ENCODE measurements around the gene PODNL1. TPM values are rescaled to one million over a fixed set of nuclear protein-coding genes. Genes with fewer than 3 reads are reported as not detected.

PODNL1 gene
- polyA plus RNA-seq, 1 experiment, result 2.8 TPM

DNA sequence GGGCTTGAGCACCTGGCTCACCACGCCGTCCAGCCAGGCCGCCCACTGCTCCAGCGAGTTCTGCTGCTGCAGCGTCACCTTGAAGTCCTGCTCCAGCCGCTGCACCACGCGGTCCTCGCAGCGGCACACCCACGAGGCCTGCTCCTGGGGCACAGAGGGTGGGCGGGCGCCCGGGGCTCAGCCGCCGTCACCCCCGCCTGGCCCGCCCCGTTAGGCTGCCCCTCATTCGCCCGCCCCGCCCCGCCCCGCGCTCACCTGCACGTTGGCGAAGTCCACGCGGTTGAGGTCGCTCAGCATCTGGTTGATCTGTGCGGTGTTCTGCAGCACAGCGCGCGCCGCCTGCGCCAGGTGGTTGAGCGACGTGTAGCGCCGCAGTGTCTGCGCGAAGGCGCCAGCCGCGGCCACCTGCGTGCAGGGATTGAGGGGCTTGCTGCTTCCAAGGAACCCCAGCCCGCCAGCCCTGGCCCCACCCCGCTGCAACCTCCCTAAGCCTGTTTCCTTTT lies 25.4 kb upstream of the PODNL1 start:
- no peak overlapping the region for H3K27ac ChIP-seq (ENCODE audit: low read depth, low read length)

DNA sequence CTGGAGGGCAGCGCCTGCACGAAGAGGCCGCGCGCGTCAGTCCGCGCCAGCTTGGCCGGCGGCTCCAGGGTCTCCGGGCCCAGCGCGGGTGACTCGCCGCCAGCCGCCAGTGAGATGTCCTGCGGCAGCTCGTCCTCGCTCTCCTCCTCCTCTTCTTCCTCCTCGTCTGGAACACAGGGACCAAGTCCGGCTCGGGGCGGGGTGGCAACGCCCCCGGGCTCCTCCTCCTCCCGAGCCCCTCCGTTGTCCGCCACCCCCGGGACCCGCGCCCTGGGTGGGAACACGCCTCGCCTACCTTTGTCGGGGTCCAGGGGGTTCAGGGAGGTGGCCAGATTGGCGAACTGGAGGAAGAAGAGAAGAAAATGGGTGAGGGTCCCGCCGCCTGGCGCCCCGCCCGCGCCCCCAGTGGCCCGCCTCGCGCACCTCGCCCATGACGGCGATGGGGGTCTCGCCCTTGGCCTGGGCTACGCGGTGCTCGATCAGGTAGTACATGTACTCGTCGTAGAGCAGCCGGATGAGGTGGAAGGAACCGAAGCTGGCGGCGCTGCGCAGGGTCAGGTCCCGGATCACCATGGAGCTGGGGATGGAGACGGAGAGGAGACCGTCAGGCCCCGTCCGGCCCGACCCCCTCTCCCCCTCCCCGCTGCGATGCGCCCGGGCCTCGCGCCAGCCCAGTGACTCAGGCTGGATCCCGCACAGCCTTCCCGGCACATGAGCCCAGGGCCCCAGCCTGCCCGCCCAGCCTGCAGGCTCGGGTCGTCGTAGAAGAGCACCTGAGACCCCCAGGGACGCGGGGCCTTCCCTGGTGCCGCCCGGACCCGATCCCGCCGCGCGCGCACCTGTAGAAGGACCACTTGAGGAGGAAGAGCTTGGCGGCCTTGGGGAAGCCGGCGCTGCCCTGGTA lies 24.7 kb upstream of the PODNL1 start:
- peak overlapping the region; percentile 7; the same call in 1 of the 2 replicates for H3K4me3 ChIP-seq (ENCODE audit: low read depth, low read length)
- no peaks in the 10 kb centered on the region; the same call in 1 of the 2 replicates for H3K9me3 ChIP-seq (ENCODE audit: control insufficient read depth, insufficient read depth, low read length)
- CTCF ChIA-PET, result no interaction called here
- POLR2A ChIA-PET, result interaction anchor here (0.7 to 1.8 kb wide), 4 partner anchors 10 to 174 kb away, joined by 3 to 14 read pairs (median 3); partner anchors contain the start of genes ASF1B, DCAF15 and RFX1
- no peak for TF ChIP-seq CTCF (IDR thresholded peaks at IDR 0.05; ENCODE audit: low read depth, low read length)
- no peaks in the 10 kb centered on the region for H3K27me3 ChIP-seq (ENCODE audit: control insufficient read depth, insufficient read depth, low read length)
- DNase-seq (ENCODE audit: low read depth, low spot score), result no peak
- H3K27ac ChIP-seq (ENCODE audit: low read depth, low read length), result no peak overlapping the region

More for the DNA sequence above, 25.4 kb upstream of the PODNL1 start:
- no peak for TF ChIP-seq CTCF (IDR thresholded peaks at IDR 0.05; ENCODE audit: low read depth, low read length)
- CTCF ChIA-PET, result no interaction called here
- DNase-seq (ENCODE audit: low read depth, low spot score), result no peak
- POLR2A ChIA-PET, result interaction anchor here (0.7 to 1.8 kb wide), 3 partner anchors 11 to 173 kb away, joined by 3 to 14 read pairs (median 3); partner anchors contain the start of genes ASF1B, DCAF15 and RFX1
- Histone ChIP-seq H3K27me3 (ENCODE audit: control insufficient read depth, insufficient read depth, low read length) (no peaks in the 10 kb centered on the region), H3K9me3 (ENCODE audit: control insufficient read depth, insufficient read depth, low read length) (no peaks in the 10 kb centered on the region; the same call in 1 of the 2 replicates), H3K4me3 (ENCODE audit: low read depth, low read length) (no peak overlapping the region)

DNA sequence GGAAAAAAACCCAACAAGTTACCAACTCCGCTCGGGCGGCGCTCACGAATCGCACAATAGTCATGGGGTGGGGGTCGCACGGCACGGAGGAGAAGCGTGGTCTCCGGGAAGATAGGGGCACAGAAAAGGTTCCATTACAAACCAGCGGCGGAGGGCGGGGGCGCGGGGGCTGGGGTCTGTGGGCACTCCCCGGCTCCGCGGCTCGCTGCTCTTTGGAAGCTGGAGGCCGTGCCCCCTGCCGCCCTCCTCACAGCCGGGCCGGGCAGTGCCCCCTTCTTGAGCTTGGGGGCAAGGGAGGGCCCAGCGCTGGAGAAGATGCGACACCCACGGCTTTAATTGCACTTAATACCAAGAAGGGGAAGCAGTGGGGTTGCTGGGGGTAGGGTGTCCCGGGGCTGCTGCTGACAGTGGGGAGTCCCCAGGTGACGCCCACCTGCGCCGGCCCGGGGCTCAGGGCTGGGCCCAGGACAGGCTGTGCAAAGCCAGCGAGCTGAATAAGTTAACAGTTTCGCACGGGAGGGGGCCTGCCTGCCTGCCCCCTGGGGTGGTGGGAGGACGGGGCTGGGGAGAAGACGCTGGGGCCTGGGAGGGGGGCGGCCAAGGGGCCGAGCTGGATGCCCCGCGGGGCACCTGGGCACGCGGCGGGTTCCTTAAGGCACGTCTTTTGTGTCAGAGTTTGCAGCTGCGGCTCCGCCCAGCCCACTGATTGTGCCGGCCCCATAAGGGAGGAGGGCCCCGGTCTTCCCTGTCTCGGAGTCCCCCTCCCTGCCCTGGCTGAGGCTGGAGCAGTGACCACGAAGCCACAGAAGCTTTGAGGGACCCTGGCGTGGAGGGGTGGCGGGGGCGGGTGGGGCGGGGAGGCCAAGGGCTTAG lies 23.8 kb upstream of the PODNL1 start:
- CTCF ChIA-PET, result no interaction called here
- Histone ChIP-seq H3K27ac (ENCODE audit: low read depth, low read length) (no peak overlapping the region), H3K9me3 (ENCODE audit: control insufficient read depth, insufficient read depth, low read length) (no peaks in the 10 kb centered on the region; the same call in 1 of the 2 replicates), H3K27me3 (ENCODE audit: control insufficient read depth, insufficient read depth, low read length) (no peaks in the 10 kb centered on the region), H3K4me3 (ENCODE audit: low read depth, low read length) (no peak overlapping the region)
- no peak for DNase-seq (ENCODE audit: low read depth, low spot score)
- POLR2A ChIA-PET, result interaction anchor here (0.7 to 1.8 kb wide), 4 partner anchors 9 to 95 kb away, joined by 3 to 14 read pairs (median 4); partner anchors contain the start of genes DCAF15 and RFX1
- TF ChIP-seq CTCF (IDR thresholded peaks at IDR 0.05; ENCODE audit: low read depth, low read length), result no peak

- Histone ChIP-seq H3K27ac (ENCODE audit: low read depth, low read length) (no peak overlapping the region), H3K4me3 (ENCODE audit: low read depth, low read length) (no peak overlapping the region), H3K9me3 (ENCODE audit: control insufficient read depth, insufficient read depth, low read length) (no peaks in the 10 kb centered on the region; the same call in 1 of the 2 replicates), H3K27me3 (ENCODE audit: control insufficient read depth, insufficient read depth, low read length) (no peaks in the 10 kb centered on the region)
- DNase-seq (ENCODE audit: low read depth, low spot score), result no peak
- TF ChIP-seq CTCF (IDR thresholded peaks at IDR 0.05; ENCODE audit: low read depth, low read length), result no peak
- POLR2A ChIA-PET, result interaction anchor here (0.6 kb wide), 1 partner anchor 84 kb away, joined by 4 read pairs; no protein-coding TSS in a partner anchor
- CTCF ChIA-PET, result interaction anchor here (0.6 kb wide), 2 partner anchors 40 to 767 kb away, joined by 4 to 7 read pairs; no protein-coding TSS in a partner anchor
These were observed 22.9 kb upstream of the PODNL1 start for GRCh38 chr19:13960863-13961784.

Measured in AG04450 (cell line).